ENCODE results near the gene PTBP1. TPM values are rescaled to one million over a fixed set of nuclear protein-coding genes. Genes with fewer than 3 reads are reported as not detected.

Gene PTBP1
- total and polyA plus RNA-seq, 9 of the 15 experiments (the other 6 are each of a cell fraction or from before 2014, with no cell fraction given), result 14.0 to 759 (median 234) TPM

- TF ChIP-seq DEAF1 (CRISPR knock-in tag; IDR thresholded peaks at IDR 0.05) (no peak), MTA2 (IDR thresholded peaks at IDR 0.05; ENCODE audit: low read depth) (no peak), MTA3 (IDR thresholded peaks at IDR 0.05; ENCODE audit: borderline replicate concordance) (no peak), TBP (optimal IDR thresholded peaks at IDR 0.05; ENCODE audit: low read depth, low read length) (peak; percentile 15), ZNF23 (CRISPR knock-in tag; IDR thresholded peaks at IDR 0.05) (no peak), ELK1 (CRISPR knock-in tag; IDR thresholded peaks at IDR 0.05) (no peak), ZNF398 (CRISPR knock-in tag; IDR thresholded peaks at IDR 0.05) (no peak), PHF8 (IDR thresholded peaks at IDR 0.05; ENCODE audit: borderline replicate concordance, low read length) (peak; percentile 54; the same call in 1 of the 2 replicates), PCBP1 (IDR thresholded peaks at IDR 0.05; ENCODE audit: low read depth, low read length, poor library complexity, severe bottlenecking) (peak; percentile 34), ARID1B (IDR thresholded peaks at IDR 0.05) (no peak), ZNF592 (IDR thresholded peaks at IDR 0.05) (0 out of 2 replicates have a peak, but pooled peaks have one; percentile 19), ZNF79 (CRISPR knock-in tag; IDR thresholded peaks at IDR 0.05; ENCODE audit: low read depth) (no peak), POLR2AphosphoS5 (IDR thresholded peaks at IDR 0.05; ENCODE audit: control insufficient read depth, insufficient read depth, low read depth, low read length) (peak; percentile 25; the same call in 1 of the 2 replicates), ZNF507 (tag; conservative IDR thresholded peaks at IDR 0.05) (no peak), ZNF354B (CRISPR knock-in tag; IDR thresholded peaks at IDR 0.05) (no peak), SMARCA4 (IDR thresholded peaks at IDR 0.05) (no peak), SLC30A9 (CRISPR knock-in tag; IDR thresholded peaks at IDR 0.05) (no peak), ZNF280A (IDR thresholded peaks at IDR 0.05; ENCODE audit: low read depth, partially characterized antibody) (no peak)
These were observed 24.1 kb downstream of the PTBP1 start (continued) for GRCh38 chr19:821231-821824.

Measured in K562 (cell line).